ENCODE measurements around the gene P3H2.

The P3H2 gene

GRCh38 chr3:190032923-190033322 lies 87.8 kb downstream of the P3H2 start:
- no peak for DNase-seq (ENCODE audit: low read depth)
- H3K4me3 ChIP-seq (replicated peaks; ENCODE audit: low read depth, low read length) = no peak overlapping the region
- no peak for TF ChIP-seq CTCF (IDR thresholded peaks at IDR 0.05; ENCODE audit: low read length, missing control alignments)

- no peak for TF ChIP-seq CTCF (IDR thresholded peaks at IDR 0.05; ENCODE audit: low read length, missing control alignments)
Observed at GRCh38 chr3:190031887-190032752, 88.6 kb downstream of the P3H2 start.

GRCh38 chr3:190027116-190027515 lies 93.6 kb downstream of the P3H2 start:
- DNase-seq (ENCODE audit: low read depth) = no peak
- no peak overlapping the region for H3K4me3 ChIP-seq (replicated peaks; ENCODE audit: low read depth, low read length)
- no peak for TF ChIP-seq CTCF (IDR thresholded peaks at IDR 0.05; ENCODE audit: low read length, missing control alignments)

More at GRCh38 chr3:190031887-190032752, 88.6 kb downstream of the P3H2 start:
- no peak for DNase-seq (ENCODE audit: low read depth)
- no peak overlapping the region for H3K4me3 ChIP-seq (replicated peaks; ENCODE audit: low read depth, low read length)

- no peak for DNase-seq (ENCODE audit: low read depth)
- no peak for TF ChIP-seq CTCF (IDR thresholded peaks at IDR 0.05; ENCODE audit: low read length, missing control alignments)
- H3K4me3 ChIP-seq (replicated peaks; ENCODE audit: low read depth, low read length) = no peak overlapping the region
Observed at GRCh38 chr3:190026154-190026553, 94.5 kb downstream of the P3H2 start.

- DNase-seq (ENCODE audit: low read depth) = peak; percentile 74
- no peak for TF ChIP-seq CTCF (IDR thresholded peaks at IDR 0.05; ENCODE audit: low read length, missing control alignments)
Observed at GRCh38 chr3:190024912-190025311, 95.8 kb downstream of the P3H2 start.

GRCh38 chr3:190019844-190020243 lies 100.9 kb downstream of the P3H2 start:
- no peak for DNase-seq (ENCODE audit: low read depth)
- peak; percentile 6 for TF ChIP-seq CTCF (IDR thresholded peaks at IDR 0.05; ENCODE audit: low read length, missing control alignments)
- no peak overlapping the region for H3K4me3 ChIP-seq (replicated peaks; ENCODE audit: low read depth, low read length)

More at GRCh38 chr3:190024912-190025311, 95.8 kb downstream of the P3H2 start:
- no peak overlapping the region for H3K4me3 ChIP-seq (replicated peaks; ENCODE audit: low read depth, low read length)

GRCh38 chr3:190019006-190019405 lies 101.7 kb downstream of the P3H2 start:
- TF ChIP-seq CTCF (IDR thresholded peaks at IDR 0.05; ENCODE audit: low read length, missing control alignments) = no peak
- no peak for DNase-seq (ENCODE audit: low read depth)
- no peak overlapping the region for H3K4me3 ChIP-seq (replicated peaks; ENCODE audit: low read depth, low read length)

Measured in fibroblast of pulmonary artery (primary cell).